ENCODE data around the gene LRRC8C.
"Not testable (repeated sequence)": the region's sequence is repeated elsewhere in the genome, so short reads cannot be mapped to it uniquely, and the experiment has no call there.

LRRC8C gene

GRCh38 chr1:89607586-89608318 lies 25.2 kb upstream of the LRRC8C start:
- no peak for DNase-seq (ENCODE audit: low read depth, low spot score)

DNA sequence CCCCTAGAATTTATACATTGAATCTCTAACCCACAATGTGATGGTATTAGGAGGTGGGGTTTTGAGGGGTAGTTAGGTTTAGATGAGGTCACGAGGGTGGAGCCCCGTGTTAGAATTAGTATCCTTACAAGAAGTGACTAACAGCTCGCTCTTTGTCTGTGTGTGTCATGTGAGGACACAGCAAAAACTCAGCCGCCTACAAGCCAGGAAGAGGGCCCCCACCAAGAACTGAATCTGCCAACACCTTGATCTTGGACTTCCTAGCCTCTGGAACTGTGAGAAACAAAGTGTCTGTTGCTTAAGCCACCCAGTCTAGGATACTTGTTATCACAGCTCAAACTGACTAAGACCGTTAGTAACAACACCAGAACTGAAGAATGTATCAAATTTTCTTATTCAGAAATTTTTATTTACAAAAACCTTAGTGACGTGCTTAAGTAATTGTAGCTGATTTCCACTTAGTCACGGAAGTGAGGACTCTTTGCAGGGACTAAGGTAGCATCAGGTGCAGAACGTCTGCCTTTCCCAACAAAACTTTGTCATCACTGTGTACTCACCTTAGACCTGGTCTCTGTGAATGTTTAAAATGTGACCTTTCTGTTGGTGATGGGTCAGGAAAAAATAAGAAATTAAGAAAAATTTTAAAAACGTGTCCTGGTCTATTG lies 24.5 kb upstream of the LRRC8C start:
- no peak for DNase-seq (ENCODE audit: low read depth, low spot score)

DNA sequence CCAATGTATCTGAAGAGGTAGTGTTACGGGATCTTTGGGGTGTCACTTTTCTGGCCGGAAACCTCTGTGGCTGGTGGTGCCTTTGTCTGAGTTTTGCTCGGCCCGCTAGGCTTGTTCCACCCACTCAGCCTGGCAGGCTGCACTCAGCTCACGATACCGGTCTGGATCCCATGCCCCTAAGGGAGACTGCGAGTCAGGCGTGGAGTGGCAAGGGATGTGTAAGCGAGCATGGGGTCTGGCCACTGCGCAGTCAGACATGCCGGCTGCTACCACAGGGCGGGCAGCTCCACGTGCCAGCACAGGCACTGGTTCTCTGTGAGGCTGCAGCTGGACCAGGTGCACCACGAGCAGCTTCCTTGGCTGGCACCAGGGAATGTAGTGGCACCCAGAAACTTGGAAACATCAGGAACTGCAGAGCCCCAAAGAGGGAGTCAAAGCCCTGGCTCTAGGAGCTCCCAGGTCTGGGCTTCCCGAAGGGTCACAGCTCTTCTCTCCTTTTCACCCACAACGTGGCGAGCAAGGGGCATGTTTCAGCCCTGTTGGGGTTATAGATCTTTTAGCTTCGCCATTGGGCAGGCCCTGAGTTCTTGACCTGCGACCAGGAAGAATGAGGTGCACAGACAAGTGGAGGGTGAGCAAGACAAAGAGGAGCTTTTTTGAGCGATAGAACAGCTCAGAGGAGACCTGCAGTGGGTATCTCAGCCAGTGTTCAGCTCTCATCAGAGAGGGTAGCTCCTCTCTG lies 23.8 kb upstream of the LRRC8C start:
- DNase-seq (ENCODE audit: low read depth, low spot score) = no peak

DNA sequence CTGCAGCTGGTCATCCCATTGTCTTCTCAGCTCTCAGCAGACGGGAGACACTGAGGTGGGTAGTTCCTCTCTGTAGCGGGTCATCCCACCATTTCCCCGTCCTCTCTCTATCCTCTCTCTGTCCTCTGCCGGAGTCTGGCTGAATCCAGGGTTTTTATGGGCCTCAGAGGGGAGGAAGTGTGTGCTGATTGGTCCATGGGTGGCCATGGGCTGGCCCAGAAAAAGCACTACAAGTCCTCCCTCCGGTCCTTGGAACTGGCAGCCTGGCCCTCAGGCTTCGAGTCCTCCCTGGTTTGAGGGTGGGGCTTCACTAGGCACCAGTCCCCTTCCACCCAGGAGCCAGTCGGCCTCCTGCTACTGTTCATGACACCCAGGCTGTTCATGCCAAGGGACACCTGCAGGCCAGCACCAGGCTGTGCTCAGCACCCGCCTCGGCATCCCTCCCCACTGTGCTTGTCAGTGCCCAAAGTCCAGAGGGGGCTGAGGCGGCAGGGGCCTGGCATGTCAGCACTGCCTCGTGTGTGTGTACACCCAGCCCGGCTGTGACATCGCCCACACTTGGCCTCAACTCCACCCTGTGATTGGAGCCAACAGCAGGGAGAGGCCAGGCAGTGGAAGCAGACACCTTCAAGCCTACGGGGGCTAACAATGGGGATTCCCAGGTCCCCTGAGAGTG lies 23.0 kb upstream of the LRRC8C start:
- no peak for DNase-seq (ENCODE audit: low read depth, low spot score)

- no peak for DNase-seq (ENCODE audit: low read depth, low spot score)
Observed at GRCh38 chr1:89610457-89611011, 22.4 kb upstream of the LRRC8C start.

DNA sequence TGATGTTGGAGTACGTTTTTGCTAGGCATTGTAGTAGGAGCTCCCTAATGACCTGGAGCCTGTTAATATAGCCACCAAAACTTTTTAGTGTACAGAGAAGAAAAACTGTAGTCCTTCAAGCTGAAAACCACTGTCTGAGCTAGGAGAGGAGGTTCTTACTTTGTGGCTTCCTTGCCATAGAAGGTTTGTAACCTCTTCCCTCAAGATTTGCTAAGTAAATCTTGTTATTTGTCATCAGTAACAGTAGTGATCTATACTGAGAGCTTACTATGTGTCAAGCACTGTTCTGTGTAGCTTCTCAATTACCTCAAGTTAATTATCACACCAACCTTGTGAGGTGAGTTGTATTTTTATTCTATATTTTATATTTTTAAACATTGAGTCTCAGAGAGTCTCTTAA lies 21.2 kb upstream of the LRRC8C start:
- DNase-seq (ENCODE audit: low read depth, low spot score) = no peak

DNA sequence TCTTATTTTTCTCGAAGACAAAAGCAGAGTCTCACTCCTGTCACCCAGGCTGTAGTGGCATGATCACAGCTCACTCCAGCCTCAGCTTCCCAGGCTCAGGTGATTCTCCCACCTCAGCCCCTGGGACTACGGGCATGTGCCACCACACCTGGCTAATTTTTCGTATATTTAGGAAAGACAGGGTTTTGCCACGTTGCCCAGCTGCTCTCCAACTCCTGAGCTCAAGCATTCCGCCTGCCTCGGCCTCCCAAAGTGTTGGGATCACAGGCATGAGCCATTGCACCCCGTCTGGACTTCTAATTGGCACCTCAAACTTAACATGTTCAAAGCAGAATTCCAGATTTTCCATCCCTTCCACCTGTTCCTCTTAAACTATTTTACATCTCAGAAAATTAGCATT lies 19.0 kb upstream of the LRRC8C start:
- no peak for DNase-seq (ENCODE audit: low read depth, low spot score)

DNA sequence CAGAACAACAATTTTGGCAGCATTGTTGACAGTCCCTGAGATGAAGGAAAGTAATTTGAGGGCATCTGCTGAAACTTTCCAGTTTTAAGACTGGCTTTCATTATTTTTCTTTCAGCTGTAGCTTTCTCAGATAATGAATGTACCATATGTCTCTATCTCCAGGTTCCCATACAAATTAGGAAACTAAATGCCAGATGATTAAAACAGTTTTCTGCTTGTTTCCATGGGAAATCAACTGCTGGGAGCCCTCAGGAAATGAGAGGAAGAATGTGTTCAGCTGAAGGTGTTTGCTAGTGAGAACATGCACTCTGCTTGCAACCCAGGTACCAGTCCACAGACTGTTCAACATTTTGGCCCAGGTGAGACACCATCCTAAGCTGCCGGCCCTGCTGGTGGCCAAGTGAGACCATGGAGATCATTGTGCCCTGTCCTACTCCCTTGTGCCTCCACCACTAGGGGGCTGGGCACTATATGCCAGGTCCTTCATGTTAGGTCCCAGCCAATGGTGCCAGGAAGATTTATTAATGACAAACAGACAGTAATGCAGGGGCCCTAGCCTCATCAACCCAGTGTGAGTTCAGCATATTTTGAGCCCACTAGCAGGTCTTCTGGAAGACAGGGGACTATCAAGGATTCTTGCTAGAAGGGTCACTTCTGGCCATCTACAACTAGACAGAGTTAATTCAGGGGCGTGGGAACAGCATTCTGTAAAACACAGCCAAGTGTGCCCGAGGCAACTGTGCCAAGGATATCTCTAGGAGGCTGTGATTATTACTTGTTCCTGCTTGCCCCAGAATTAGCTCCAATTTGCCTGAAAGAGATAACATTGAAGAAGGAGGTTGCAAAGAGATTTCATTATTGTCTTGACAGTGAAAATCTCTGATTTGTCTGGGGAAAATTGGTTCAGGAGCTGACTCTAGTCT lies 17.0 kb upstream of the LRRC8C start:
- no peak for DNase-seq (ENCODE audit: low read depth, low spot score)

DNA sequence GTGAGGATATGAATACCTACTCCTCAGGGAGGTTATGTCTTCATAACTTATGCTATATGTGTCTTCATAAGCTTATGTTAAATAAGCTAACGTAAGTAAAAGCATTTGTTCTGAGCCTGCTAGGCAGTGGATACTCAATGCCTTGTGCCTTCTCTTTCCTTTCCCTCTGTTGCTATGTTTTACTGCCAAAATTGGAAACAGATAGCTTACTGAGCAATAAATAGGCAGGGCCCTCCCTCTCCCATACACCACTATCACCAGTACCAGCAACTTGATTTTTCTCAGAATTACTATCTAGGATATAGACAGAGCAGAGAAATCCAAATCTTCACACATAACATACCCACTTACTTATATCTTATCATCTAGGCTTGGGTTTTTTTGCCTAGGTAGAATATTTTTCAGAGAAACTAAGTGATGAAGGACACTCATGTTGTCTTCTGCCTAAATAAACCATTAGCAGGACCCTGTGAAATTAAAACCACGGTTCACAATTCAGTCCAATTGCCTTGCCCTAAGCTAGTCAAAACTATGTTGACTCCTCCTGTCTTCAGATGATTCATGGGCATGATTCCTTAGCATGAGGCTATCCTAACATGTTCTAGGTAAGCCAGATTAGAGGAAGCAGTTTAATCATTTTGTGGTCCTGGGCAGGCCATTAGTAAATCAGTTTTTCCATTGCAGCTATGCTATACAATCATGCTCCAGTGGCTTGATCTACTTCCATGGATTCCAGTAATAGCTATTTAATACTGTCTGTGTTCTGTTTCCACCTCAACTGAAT lies 15.9 kb upstream of the LRRC8C start:
- DNase-seq (ENCODE audit: low read depth, low spot score) = no peak

- no peak for DNase-seq (ENCODE audit: low read depth, low spot score)
Observed at GRCh38 chr1:89620664-89621063, 12.3 kb upstream of the LRRC8C start.

GRCh38 chr1:89622895-89623294 lies 10.0 kb upstream of the LRRC8C start:
- DNase-seq (ENCODE audit: low read depth, low spot score) = no peak

GRCh38 chr1:89624314-89624713 lies 8.6 kb upstream of the LRRC8C start:
- DNase-seq (ENCODE audit: low read depth, low spot score) = no peak

DNA sequence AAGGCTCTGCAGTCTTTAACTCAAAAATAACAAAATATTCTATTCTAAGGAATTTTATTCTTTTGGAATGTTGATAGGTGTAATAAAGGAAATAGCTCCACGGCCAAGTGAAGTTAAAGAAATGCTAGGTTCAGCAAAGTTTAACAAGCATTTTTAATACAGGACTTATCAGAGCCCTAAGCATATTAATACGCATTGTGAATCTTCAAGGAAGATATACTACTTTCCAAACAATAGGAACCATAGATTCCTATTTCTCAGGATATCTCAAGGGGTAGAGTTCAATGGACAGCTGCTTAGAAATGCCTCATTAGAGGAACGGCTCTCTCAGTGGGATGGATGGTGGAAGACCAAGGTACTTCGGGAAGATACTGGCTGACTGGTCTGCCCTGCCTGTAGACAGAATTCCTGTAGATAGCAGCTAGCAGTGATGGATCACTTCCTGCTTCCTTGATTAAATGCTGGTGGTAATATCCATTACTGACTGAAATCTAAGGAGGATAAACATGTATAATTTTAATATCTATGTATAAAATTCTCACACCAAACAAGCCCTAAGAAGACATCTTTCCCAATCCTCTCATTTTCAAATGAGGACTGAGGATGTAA lies 8.1 kb upstream of the LRRC8C start:
- DNase-seq (ENCODE audit: low read depth, low spot score) = no peak

DNA sequence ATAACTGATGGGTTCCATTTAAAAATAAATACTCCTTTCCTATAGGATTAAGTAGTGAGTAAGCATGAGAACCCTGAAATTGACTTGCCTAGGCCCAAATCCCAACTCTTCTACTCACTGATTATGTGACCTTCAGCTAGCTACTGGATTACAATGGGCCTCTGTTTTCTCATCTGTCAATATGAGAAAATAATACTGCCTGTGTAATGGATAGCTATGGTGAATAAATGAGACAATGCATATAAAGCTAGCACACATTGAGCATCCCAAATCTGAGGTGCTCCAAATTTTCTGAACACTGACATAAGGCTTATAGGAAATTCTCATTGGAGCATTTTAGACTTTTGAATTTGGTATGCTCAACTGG lies 5.3 kb upstream of the LRRC8C start:
- no peak for DNase-seq (ENCODE audit: low read depth, low spot score)

DNA sequence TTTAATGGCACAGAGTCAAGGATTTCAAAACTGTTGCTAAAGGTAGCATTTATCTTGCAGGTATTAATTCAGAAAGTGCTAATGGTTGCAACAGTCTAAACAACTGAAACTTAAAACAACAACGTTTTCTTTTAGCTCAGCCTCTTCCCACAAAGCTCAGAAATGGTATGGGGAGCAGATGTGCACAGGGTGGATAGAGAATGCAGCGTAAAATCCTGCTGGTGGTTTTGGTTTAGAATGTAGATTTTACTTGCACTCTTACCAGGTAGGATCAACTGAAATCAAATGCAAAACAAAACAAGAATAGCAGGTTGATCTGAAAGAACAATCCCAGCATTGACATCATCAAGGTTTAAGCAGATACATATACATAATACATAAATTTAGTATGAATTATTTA lies 3.8 kb upstream of the LRRC8C start:
- no peak for DNase-seq (ENCODE audit: low read depth, low spot score)

GRCh38 chr1:89629600-89629999 lies 3.3 kb upstream of the LRRC8C start:
- DNase-seq (ENCODE audit: low read depth, low spot score) = not testable (repeated sequence)

GRCh38 chr1:89630048-89630447 lies 2.9 kb upstream of the LRRC8C start:
- no peak for DNase-seq (ENCODE audit: low read depth, low spot score)

GRCh38 chr1:89631816-89632656 lies 884 bp upstream of the LRRC8C start:
- DNase-seq (ENCODE audit: low read depth, low spot score) = peak; percentile 43
